Measurements from ENCODE around the gene SEPTIN7. TPM values are rescaled to one million over a fixed set of nuclear protein-coding genes. Genes with fewer than 3 reads are reported as not detected.

Gene SEPTIN7
- total RNA-seq, 2 donors from 2014 or later = 220 to 231 TPM

GRCh38 chr7:35802649-35803048 is 1.8 kb downstream of the SEPTIN7 start:
- Mint-ChIP-seq H3K4me1 (peaks cover 34% of the 10 kb centered on the region), H3K27me3 (no peaks in the 10 kb centered on the region), H3K9me3 (no peaks in the 10 kb centered on the region), H3K27ac (peak overlapping the region; percentile 89), H3K4me3 (peak overlapping the region; percentile 95), H3K36me3 (ENCODE audit: low read depth) (peaks cover 42% of the 10 kb centered on the region)
- ATAC-seq (replicated peaks) = no peak

DNA sequence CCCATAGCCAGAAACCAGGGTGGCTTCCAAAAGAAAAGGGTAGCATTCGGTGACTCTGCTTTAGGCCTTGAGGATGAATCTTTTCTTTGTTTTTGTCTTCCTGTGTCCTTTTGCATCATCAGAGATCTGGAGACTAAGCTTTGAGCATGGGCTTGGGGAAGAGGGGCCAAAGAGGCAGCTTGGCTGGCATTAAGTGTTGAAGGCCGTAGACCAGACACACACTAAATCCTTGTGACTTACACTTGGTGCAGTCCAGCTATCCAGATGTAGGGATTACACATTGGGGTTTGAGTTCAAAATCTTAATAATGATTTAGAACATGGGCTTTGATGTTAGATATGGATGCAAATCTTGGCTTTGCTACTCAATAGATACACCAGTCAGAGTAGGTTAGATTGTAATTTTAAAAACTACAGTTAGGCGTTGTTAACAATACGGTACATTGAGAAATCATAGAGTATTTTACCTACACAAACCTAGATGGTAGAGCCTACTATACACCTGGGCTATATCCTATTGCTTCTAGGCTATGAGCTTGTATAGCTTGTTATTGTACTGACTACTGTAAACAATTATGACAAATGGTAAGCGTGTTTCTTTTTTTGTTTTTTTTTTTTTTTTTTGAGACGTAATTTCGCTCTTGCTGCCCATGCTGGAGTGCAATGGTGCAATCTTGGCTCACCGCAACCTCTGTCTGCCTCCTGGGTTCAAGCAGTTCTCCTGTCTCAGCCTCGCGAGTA is 3.5 kb downstream of the SEPTIN7 start:
- Mint-ChIP-seq H3K27me3 (no peaks in the 10 kb centered on the region), H3K36me3 (ENCODE audit: low read depth) (peaks cover 55% of the 10 kb centered on the region), H3K27ac (no peak overlapping the region), H3K4me1 (peaks cover 47% of the 10 kb centered on the region), H3K9me3 (no peaks in the 10 kb centered on the region), H3K4me3 (peak overlapping the region; percentile 95)
- no peak for ATAC-seq (replicated peaks)

DNA sequence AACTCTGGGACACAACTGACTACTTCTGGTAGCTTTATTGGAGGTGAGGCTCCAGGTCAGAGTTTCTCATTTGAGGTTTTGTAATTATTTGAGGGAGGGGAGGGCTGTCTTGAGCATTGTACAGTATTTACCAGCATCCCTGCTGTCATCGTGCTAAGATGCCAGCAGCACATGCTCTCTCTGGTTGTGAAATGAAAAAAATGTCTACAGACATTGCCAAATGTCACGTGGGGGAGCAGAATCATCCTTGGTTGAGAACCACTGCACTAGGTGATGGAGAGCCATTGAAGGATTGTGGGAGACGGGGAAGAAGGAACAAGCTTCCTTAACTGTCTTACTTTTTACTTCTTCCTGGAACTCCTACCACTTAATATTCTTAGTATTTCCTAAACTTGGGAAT is 5.0 kb downstream of the SEPTIN7 start:
- Mint-ChIP-seq H3K4me3 (peak overlapping the region; percentile 95), H3K27ac (no peak overlapping the region), H3K4me1 (peaks cover 48% of the 10 kb centered on the region), H3K36me3 (ENCODE audit: low read depth) (peaks cover 69% of the 10 kb centered on the region), H3K27me3 (no peaks in the 10 kb centered on the region), H3K9me3 (no peaks in the 10 kb centered on the region)
- no peak for ATAC-seq (replicated peaks)

DNA sequence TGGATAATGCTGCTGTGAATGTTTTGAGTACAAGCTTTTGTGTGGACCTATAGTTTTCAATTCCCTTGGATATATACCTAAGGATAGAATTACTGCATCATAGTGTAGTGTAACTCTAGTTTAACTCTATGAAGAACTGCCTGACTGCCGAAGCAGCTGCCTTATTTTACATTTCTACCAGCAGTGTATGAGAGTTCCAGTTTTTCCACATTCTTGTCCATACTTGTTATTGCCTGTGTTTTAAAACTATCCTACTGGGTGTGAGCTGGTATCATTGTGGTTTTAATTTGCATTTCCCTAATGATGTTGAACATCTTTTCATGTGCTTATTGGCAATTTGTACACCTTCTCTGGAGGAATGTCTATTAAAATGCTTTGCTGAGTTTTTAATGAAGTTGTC is 15.7 kb downstream of the SEPTIN7 start:
- no peaks in the 10 kb centered on the region for H3K27me3 Mint-ChIP-seq
- peak overlapping the region; percentile 61 for H3K4me3 Mint-ChIP-seq
- peak overlapping the region; percentile 53 for H3K27ac Mint-ChIP-seq
- H3K36me3 Mint-ChIP-seq (ENCODE audit: low read depth) = peaks cover 40% of the 10 kb centered on the region
- peaks cover 9% of the 10 kb centered on the region for H3K9me3 Mint-ChIP-seq
- no peak for ATAC-seq (replicated peaks)
- peaks cover 58% of the 10 kb centered on the region for H3K4me1 Mint-ChIP-seq

- peaks cover 40% of the 10 kb centered on the region for H3K36me3 Mint-ChIP-seq (ENCODE audit: low read depth)
- H3K27me3 Mint-ChIP-seq = no peaks in the 10 kb centered on the region
- peak overlapping the region; percentile 61 for H3K4me3 Mint-ChIP-seq
- H3K27ac Mint-ChIP-seq = peak overlapping the region; percentile 53
- H3K9me3 Mint-ChIP-seq = peaks cover 9% of the 10 kb centered on the region
- peak; percentile 62 for ATAC-seq (replicated peaks)
- peaks cover 56% of the 10 kb centered on the region for H3K4me1 Mint-ChIP-seq
Measured at GRCh38 chr7:35817181-35817580, 16.3 kb downstream of the SEPTIN7 start.

GRCh38 chr7:35817930-35818329 is 17.1 kb downstream of the SEPTIN7 start:
- ATAC-seq (replicated peaks) = peak; percentile 30
- Mint-ChIP-seq H3K27me3 (no peaks in the 10 kb centered on the region), H3K4me1 (peaks cover 57% of the 10 kb centered on the region), H3K9me3 (peaks cover 9% of the 10 kb centered on the region), H3K27ac (peak overlapping the region; percentile 95), H3K4me3 (peak overlapping the region; percentile 61), H3K36me3 (ENCODE audit: low read depth) (peaks cover 40% of the 10 kb centered on the region)

- Mint-ChIP-seq H3K4me3 (peak overlapping the region; percentile 61), H3K36me3 (ENCODE audit: low read depth) (peaks cover 40% of the 10 kb centered on the region), H3K27me3 (no peaks in the 10 kb centered on the region), H3K4me1 (peaks cover 57% of the 10 kb centered on the region), H3K27ac (peak overlapping the region; percentile 95), H3K9me3 (peaks cover 9% of the 10 kb centered on the region)
- ATAC-seq (replicated peaks) = peak; percentile 52
Measured at GRCh38 chr7:35818513-35818912, 17.7 kb downstream of the SEPTIN7 start.

DNA sequence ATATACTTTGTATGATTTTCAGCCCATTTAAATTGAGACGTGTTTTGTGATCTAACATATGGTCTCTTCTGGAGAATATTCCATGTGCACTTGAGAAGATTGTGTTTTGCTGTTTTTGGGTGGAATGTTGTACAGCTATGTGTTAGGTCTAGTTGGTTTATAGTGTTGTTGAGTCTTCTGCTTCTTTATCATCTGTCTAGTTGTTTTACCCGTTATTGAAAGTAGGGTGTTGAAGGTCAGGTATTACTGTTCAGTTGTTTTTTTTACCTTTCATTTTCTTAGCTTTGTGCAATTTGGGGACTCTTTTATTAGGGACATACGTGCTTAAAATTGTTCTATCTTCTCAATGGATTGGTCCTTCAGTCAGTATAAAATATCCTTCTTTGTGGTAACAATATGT is 18.5 kb downstream of the SEPTIN7 start:
- ATAC-seq (replicated peaks) = peak; percentile 23
- peak overlapping the region; percentile 95 for H3K27ac Mint-ChIP-seq
- H3K36me3 Mint-ChIP-seq (ENCODE audit: low read depth) = peaks cover 40% of the 10 kb centered on the region
- H3K27me3 Mint-ChIP-seq = no peaks in the 10 kb centered on the region
- H3K4me1 Mint-ChIP-seq = peaks cover 57% of the 10 kb centered on the region
- H3K4me3 Mint-ChIP-seq = peak overlapping the region; percentile 61
- peaks cover 9% of the 10 kb centered on the region for H3K9me3 Mint-ChIP-seq

DNA sequence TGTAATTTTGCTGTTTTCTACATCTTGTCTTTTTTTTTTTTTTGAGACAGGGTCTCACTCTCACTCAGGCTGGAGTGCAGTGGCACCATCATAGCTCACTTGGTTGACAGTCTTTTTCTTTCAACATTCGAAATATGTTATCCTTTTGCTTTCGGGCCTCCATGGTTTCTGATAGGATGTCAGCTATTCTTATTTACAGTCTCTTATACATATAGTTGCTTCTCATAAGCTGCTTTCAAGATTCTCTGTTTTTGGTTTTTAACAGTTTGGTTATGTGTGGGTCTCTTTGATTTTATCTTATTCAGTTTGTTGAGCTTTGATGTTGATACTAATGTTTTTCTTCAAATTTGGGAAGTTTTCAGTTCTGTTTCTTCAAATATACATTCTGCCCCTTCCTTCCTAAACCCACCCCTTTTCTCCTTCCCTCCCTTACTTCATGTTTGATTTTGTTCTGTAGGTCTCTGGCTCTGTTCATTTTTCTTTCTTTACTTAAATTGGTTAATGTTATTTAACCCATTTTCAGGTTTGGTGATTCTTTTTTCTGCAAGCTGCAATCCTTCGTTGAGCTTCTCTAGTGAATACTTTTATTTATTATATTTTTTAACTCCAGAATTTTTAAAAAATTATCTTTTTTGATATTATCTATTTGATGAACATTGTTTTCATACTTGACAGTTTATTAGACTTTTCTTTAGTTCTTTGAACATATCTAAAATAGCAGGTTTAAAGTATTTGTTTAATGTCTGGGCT is 19.3 kb downstream of the SEPTIN7 start:
- no peaks in the 10 kb centered on the region for H3K27me3 Mint-ChIP-seq
- H3K4me1 Mint-ChIP-seq = peaks cover 55% of the 10 kb centered on the region
- H3K9me3 Mint-ChIP-seq = peaks cover 9% of the 10 kb centered on the region
- ATAC-seq (replicated peaks) = peak; percentile 44
- H3K27ac Mint-ChIP-seq = peak overlapping the region; percentile 95
- peaks cover 36% of the 10 kb centered on the region for H3K36me3 Mint-ChIP-seq (ENCODE audit: low read depth)
- H3K4me3 Mint-ChIP-seq = peak overlapping the region; percentile 61

GRCh38 chr7:35820858-35821257 is 20.0 kb downstream of the SEPTIN7 start:
- no peak overlapping the region for H3K4me3 Mint-ChIP-seq
- H3K4me1 Mint-ChIP-seq = peaks cover 47% of the 10 kb centered on the region
- H3K9me3 Mint-ChIP-seq = peaks cover 9% of the 10 kb centered on the region
- no peak for ATAC-seq (replicated peaks)
- H3K27me3 Mint-ChIP-seq = no peaks in the 10 kb centered on the region
- H3K36me3 Mint-ChIP-seq (ENCODE audit: low read depth) = peaks cover 28% of the 10 kb centered on the region
- H3K27ac Mint-ChIP-seq = no peak overlapping the region

- Mint-ChIP-seq H3K27ac (no peak overlapping the region), H3K9me3 (peaks cover 5% of the 10 kb centered on the region), H3K36me3 (ENCODE audit: low read depth) (peaks cover 22% of the 10 kb centered on the region), H3K27me3 (no peaks in the 10 kb centered on the region), H3K4me3 (no peak overlapping the region), H3K4me1 (peaks cover 28% of the 10 kb centered on the region)
- peak; percentile 37 for ATAC-seq (replicated peaks)
Measured at GRCh38 chr7:35823440-35823839, 22.6 kb downstream of the SEPTIN7 start.

DNA sequence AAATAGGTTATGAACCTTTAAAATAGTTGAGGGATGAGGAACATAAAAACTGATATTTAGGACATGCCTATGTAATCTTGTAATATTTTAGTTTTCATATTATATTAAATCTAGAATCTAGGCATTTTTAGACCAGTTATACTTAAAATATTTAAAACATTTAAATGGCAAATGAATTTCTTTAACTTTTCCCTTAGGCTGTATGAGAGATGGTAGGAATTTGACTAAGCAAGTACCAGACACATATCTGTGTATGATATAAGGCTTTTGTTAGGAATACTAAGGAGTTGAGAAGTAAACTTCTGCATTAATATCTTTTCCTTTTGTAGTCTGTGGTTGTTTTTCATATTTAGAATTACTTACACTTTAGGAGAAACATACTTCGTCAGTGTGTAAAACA is 25.1 kb downstream of the SEPTIN7 start:
- Mint-ChIP-seq H3K4me1 (peaks cover 24% of the 10 kb centered on the region), H3K27ac (no peak overlapping the region)
- ATAC-seq (replicated peaks) = no peak

DNA sequence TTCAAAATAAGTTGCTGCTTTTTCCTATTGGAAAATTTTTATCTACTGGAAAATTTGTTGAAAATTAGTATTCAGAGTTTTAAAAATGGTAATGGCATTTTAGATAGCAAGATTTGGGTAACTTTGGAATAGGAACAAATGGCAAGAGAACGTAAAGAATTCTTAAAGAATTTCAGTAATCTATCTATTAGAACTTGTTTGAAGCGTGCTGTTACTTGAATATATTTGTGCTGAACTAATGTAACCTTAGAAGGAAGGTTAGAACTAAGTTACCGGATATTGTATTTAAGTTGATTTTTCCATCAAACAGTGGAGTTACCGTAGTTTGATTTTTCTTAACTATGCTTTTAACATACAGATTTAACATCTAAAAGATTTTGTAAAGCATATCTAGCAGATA is 25.9 kb downstream of the SEPTIN7 start:
- Mint-ChIP-seq H3K4me3 (no peak overlapping the region), H3K9me3 (no peaks in the 10 kb centered on the region), H3K27ac (no peak overlapping the region), H3K36me3 (ENCODE audit: low read depth) (peaks cover 24% of the 10 kb centered on the region), H3K4me1 (peaks cover 24% of the 10 kb centered on the region), H3K27me3 (no peaks in the 10 kb centered on the region)
- ATAC-seq (replicated peaks) = no peak

More for the DNA sequence above, 25.1 kb downstream of the SEPTIN7 start:
- no peak overlapping the region for H3K4me3 Mint-ChIP-seq
- H3K9me3 Mint-ChIP-seq = no peaks in the 10 kb centered on the region
- peaks cover 17% of the 10 kb centered on the region for H3K36me3 Mint-ChIP-seq (ENCODE audit: low read depth)
- H3K27me3 Mint-ChIP-seq = no peaks in the 10 kb centered on the region

DNA sequence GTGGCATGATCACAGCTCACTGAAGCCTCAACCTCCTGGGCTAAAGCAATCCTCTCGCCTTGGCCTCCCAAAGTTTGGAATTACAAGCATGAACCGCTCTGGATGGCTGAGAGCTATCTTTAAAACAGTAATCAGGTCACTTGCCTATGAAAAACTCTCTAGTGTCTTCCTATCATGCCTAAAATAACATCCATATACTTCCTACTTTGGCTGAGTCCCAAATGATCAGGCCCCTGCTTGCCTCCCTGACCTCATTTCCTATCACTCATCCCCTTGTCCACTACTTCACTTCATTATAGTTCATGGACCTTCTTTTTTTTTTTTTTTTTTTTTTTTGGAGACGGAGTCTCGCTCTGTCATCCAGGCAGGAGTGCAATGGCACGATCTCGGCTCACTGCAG is 28.0 kb downstream of the SEPTIN7 start:
- ATAC-seq (replicated peaks) = no peak
- Mint-ChIP-seq H3K9me3 (no peaks in the 10 kb centered on the region), H3K4me1 (peaks cover 20% of the 10 kb centered on the region)

DNA sequence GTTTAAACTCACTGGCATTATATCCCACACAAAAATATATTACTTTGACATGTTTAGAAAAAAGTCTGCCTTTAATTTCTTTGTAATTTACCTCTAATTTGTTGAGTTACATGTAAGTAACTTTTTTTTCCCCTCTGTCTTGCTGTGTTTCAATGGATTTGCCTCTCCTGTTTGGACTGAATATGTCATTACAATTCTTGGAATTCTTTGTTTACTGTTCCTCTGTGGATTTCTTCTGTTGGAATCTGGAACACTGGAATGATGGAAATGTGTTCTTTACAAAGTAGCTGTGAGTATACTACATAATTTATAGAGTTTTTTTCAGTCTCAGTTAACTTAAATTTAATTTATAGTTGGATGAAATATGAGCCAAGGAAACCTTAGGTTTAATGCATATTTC is 30.4 kb downstream of the SEPTIN7 start:
- H3K36me3 Mint-ChIP-seq (ENCODE audit: low read depth) = peaks cover 69% of the 10 kb centered on the region
- no peaks in the 10 kb centered on the region for H3K27me3 Mint-ChIP-seq
- ATAC-seq (replicated peaks) = no peak
- no peak overlapping the region for H3K27ac Mint-ChIP-seq
- peaks cover 32% of the 10 kb centered on the region for H3K4me1 Mint-ChIP-seq
- H3K9me3 Mint-ChIP-seq = no peaks in the 10 kb centered on the region
- H3K4me3 Mint-ChIP-seq = no peak overlapping the region

More for the DNA sequence above, 28.0 kb downstream of the SEPTIN7 start:
- Mint-ChIP-seq H3K27me3 (no peaks in the 10 kb centered on the region), H3K4me3 (no peak overlapping the region), H3K36me3 (ENCODE audit: low read depth) (peaks cover 45% of the 10 kb centered on the region), H3K27ac (no peak overlapping the region)

All from activated T-helper 17 cell treated with anti-CD3 and anti-CD28 coated beads, Interleukin-2, amount 50 U/mL, for 72 hours (primary cell).